ELF-1 (cell line): ENCODE measurements around the gene KCTD21.

Experiments
- DNase-seq: peaks from one replicate; pipeline ENCODE4 v3.0.0-alpha.2; 2016; ENCODE audit warnings: low read depth, low spot score

KCTD21 gene

DNA sequence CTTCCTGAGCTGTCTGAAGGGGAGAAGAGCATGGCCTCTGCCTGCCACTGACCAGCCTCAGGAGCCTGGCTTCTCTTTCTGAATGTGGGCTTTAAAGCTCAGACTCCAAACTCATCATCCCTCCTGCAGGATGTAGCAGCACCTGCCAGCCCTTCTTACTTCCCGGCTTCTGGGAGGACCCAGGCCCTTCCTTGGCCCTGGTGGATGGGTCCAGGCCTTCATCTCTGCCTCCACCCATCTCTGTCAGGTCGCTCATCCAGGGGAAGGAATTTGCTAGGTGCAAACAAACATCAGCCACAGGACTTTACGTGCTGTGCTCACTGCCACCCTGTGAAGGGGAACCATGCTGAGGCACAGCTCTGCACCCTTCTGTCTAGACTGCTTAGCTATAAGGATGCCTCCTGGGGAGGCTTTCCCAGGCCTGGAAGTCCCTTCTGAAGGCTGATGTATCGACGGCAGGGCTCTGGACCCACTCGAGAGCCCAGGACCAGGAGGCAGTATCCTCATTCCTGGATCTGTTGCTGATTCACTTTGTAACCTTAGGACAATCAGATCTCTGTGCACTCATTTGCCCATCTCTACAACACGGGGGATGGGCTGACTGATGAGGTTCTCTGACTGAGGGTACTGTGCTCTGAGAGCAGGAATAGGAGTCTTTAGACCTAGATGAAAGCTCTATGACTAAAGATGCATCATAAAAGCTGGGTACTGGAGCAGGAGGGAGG, 31.2 kb upstream of the KCTD21 start:
- DNase-seq: no peak

DNA sequence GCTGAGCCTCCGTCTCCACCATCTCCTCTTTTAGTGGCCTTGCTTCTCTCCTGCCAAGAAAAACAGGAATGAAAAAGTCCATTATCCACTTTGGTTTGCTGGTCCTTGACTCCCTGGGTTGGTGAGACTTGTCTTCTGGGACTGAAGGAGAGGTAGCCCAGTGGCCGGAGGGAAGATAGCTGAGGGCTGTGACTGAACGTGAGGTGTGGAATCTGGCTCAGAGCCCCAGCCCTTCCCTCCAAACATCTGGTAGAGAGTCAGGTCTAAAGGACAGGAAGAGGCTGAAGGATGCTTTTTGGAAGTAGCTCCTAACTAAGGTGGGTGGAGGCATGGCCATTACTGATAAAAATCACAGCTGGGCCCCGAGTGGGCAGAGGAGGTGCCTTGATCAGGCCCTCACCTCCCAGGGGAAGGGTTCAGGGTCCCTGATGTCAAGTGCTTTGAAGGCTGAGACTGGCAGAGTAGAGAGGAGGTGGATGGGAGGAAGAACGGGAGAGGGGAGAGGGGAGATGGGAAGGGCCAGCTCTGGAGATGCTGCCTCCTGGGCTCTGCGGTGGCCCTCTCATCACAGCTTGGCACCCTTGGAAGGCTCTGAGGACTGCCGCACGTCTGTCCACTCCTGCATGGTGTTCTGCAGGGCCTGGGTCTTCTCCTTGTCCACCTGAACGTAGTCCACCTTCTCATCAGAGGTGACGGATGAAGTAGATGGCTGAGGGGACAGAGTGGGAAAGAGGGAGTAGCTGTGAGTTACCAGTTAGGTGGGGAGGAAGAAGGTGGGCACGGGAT, 30.5 kb upstream of the KCTD21 start:
- DNase-seq: no peak

DNA sequence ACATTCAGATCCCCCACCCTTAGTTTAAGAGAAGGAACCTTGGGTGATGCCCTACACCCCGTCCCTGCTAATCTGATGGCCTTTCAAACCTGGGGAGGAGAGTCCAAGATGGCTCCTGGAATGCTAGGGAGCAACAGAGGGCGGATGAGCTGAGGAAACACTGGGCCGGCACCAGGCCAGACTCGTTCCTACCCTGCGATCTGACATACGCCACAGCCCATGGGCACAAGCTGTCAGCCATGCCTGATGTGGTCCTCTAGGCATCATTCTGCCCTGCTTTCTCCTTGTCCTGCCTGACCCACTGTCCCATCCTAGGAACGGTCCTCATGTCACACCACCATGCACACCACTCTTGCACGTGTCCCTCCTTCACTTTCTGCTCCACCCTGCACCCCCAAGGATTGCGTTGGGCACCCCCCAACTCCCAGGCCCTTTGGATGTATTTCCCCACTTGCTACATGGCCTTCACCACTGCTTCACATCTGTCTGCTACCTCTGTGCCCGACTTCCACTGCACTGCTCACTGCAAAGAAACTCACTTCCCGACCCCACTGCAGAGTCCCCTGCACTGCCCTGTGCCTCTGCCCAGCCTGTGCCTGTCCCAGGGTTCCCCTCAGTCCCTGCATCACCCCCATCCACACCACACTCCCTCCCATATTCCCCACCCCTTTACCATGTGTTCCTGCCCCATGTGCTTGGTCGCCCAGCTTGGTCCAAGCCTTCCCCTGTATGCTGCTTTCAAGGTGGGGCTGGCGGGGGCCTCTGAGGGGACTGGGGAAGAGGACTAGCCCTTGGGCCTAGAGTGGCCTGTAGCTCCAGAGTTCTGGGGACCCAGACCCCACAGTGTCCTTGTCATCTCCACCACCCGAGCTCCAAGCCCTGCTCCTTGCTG, 29.5 kb upstream of the KCTD21 start:
- no peak for DNase-seq

- DNase-seq: no peak
Observed at GRCh38 chr11:78216571-78217287, 28.3 kb upstream of the KCTD21 start.

GRCh38 chr11:78216021-78216420, 27.6 kb upstream of the KCTD21 start:
- DNase-seq: no peak

- no peak for DNase-seq
Observed at GRCh38 chr11:78214331-78215194, 26.1 kb upstream of the KCTD21 start.

DNA sequence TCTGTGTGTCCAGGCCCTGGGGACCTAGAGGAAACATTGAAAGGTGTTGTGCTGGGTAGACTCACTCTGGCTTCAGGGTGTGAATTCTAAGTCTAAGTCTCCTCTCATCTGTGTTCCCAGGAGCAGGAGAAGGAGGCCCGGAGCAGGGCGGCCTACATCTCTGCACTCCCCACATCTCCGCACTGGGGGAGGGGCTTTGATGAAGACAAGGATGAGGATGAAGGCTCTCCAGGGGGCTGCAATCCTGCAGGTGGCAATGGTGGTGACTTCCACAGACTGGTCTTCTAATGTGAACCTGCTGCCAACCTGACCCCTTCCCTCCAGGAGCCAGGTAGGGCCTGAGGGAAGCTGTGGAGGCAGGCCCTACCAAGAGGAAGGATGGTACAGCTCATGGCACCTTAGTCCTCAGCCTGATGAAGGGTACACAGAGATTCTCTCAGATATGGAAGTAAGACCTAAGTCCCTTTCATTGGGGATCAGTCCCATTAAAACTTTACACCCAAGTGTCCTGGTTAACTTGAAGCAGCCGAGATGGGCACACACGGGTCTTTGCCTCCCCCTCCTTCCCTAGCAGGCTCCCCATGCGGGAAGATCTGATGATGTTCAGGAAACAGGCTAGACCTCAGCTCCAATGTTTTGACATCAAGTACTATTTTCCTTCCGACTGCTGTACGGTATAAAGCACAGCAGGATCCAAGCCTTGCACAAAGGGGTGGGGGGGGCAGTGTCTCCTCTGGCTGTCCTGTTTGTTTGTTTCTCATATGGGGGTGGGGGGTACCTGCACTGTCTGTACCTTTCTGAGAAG, 25.3 kb upstream of the KCTD21 start:
- DNase-seq: no peak

DNA sequence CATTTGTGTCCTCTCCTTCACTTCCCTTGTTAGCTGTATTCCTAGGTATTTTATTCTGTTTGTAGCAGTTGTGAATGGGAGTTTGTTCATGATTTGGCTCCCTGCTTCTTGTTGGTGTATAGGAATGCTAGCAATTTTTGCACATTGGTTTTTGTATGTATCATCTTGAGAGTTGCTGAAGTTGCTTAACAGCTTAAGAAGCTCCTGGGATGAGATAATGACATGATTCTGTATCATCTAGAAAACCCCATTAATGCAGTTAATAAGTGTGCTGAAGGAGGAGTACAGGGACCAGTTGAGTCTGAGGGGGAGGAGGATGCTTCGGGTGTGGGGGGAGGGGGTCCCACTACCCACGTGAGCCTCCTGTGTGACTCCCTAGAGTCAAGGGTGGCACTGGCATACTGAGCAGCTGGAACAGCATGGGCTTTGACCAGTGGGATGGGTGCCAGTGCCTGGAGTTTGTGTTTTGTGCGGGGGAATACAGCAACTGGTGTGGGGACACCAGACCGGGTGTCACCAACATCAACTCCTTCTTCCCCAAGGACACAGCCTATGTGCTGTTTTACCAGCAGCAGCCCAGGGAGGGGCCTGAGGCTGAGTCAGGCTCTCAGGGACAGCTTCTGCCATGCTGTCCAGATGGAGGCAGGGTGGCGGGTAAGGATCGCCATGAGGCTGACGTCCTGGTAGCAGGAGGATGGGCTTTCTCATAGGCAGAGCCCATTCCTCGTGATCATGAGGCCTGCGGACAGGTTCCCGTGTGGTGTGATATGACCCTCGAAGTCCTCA, 24.4 kb upstream of the KCTD21 start:
- no peak for DNase-seq

DNA sequence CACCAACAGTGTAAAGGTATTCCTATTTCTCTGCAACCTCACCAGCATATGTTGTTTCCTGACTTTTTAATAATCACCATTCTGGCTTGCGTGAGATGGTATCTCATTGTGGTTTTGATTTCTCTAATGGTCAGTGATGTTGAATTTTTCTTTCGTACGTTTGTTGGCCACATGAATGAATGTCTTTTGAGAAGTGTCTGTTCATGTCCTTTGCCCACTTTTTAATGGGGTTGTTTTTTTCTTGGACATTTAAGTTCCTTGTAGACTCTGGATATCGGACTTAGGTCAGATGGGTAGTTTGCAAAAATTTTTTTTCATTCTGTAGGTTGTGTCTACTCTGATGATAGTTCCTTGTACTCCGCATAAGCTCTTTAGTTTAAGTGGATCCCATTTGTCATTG, 23.1 kb upstream of the KCTD21 start:
- no peak for DNase-seq

DNA sequence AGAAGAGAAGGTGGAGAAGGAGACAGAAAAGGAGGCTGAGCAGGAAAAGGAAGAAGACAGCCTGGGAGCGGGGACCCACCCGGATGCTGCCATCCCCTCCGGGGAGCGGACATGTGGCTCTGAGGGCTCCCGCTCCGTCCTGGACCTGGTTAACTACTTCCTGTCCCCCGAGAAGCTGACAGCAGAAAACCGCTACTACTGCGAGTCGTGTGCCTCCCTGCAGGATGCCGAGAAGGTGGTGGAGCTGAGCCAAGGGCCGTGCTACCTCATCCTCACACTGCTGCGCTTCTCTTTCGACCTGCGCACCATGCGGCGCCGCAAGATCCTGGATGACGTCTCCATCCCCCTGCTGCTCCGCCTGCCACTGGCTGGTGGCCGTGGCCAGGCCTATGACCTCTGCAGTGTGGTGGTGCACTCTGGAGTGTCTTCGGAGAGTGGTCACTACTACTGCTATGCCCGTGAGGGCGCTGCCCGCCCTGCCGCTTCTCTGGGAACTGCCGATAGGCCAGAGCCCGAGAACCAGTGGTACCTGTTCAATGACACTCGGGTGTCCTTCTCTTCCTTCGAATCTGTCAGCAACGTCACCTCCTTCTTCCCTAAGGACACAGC, 21.7 kb upstream of the KCTD21 start:
- no peak for DNase-seq

GRCh38 chr11:78209478-78209877, 21.1 kb upstream of the KCTD21 start:
- DNase-seq: no peak

DNA sequence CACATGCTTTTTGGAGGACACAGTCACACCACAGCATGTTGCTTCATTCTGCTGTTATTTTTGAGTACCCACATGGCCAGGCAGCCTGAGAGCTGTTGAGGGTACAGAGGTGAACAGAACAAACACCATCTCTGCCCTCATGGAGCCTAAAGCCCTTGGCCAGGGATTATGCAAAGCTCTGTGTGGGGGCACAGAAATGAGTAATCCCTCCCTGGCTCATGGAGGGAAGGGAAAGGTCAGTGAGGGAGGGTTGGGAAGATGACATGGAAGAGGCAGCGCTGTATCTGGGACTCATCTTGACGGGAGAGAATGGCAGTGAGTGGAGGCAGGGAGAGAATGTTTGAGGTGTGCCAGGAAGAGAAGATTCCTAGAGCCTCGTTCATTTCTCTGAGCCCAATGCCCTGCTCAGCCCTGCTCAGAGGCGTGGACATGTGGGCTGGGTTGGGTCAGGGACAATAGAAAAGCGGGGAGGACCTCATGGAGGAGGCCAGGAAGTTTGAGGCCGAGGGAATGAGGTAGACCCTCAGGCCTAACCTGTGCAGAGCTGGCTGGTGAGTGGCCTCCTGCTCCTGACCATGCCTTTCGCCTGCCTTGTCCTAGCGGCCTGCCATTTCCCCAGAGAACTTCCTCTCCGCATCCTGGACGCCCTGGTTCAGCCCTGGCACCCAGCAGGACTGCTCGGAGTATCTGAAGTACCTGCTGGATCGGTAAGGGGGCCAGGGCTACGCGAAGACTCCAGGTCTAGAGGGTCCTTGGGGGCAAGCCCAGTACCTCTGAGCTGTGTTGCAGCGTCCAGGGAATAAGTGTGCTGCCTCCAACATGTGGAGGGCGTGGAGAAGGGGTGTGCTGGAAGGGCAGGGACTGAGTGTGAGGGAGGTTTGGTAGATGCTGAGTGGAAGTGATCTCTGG, 20.1 kb upstream of the KCTD21 start:
- DNase-seq: no peak

DNA sequence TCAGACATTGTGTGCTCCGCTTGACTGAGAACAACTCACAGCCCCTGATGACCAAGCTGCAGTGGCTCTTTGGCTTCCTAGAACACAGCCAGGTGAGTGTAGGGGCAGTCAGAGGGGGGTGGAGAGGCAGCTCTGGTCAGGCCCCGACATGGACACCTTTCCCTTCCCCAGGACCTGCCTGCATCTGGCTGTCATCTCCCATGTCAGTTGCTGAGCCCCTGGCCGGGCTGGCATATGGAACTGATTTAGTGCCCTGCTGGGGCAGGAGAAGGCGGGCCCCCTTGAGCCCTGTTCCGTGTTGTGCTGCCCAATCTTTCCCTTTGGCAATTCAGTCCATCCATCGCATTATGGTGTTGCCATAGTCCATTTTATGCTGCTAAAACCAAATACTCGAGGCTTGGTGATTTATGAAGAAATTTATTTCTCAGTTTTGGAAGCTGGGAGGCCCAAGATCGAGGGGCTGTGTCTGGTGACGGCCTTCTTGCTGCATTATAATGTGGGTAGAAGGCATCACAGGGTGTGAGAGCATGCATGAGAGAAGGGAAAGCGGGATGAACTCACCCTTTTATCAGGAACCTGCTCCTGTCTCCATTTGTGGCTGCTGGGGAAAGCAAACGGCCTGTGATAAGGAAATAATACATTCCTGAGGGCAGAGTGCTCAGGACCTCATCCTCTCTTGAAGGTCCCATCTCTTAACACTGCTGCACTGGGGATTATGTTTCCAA, 19.3 kb upstream of the KCTD21 start:
- no peak for DNase-seq

DNA sequence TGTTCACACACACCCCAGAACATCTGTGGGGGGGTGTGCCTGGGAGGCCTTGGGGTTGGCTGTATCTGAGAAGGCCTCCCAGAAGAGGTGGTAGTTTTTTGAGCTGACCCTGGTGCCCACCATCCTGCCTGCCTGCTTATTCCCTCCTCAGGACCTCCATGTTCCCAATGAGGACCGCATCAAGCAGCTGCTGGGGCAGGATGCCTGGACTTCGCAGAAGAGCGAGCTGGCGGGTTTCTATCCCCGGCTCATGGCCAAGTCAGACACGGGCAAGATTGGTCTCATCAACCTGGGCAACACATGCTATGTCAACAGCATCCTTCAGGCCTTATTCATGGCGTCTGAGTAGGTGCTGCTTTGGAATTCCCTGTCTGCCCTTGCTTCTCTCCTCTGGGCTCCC, 17.3 kb upstream of the KCTD21 start:
- DNase-seq: no peak

GRCh38 chr11:78205256-78205655, 16.8 kb upstream of the KCTD21 start:
- no peak for DNase-seq

GRCh38 chr11:78203184-78203583, 14.8 kb upstream of the KCTD21 start:
- no peak for DNase-seq

GRCh38 chr11:78202733-78203167, 14.3 kb upstream of the KCTD21 start:
- no peak for DNase-seq
